Right renal cortex interstitium (tissue), 3 donors: ENCODE measurements around the gene STOM. TPM values are rescaled to one million over a fixed set of nuclear protein-coding genes. Genes with fewer than 3 reads are reported as not detected.

Source experiments
- DNase-seq, 3 donors: peaks; one replicate each; pipeline ENCODE4 v3.0.0-alpha.2; 2013; ENCODE audit warnings: low read depth in 3 of 3, low spot score in 2 of 3
- polyA plus RNA-seq, 3 donors: library from polyadenylated mRNA; unstranded; fragments of 120-200 nt; gene quantifications; one replicate each; pipeline ENCODE4 v1.2.1, GENCODE V29; 2013; ENCODE audit not compliant: insufficient read length in 3 of 3

The STOM gene
- polyA plus RNA-seq, 3 donors = 79.6 to 99.4 (median 86.8) TPM

GRCh38 chr9:121289026-121289771 is 80.9 kb downstream of the STOM start:
- DNase-seq = no peak

Other genes starting within 250 kb of the STOM start
- 100 to 1,000 TPM; 108 to 111 (median 110) TPM for gene RAB14, start 168.4 kb downstream of the STOM start, polyA plus RNA-seq
- gene GSN, start 102.1 kb downstream of the STOM start, polyA plus RNA-seq = 100 to 1,000 TPM; 144 to 177 (median 171) TPM
- gene GGTA1, start 129.6 kb upstream of the STOM start, polyA plus RNA-seq = 1 to 10 TPM; 6.2 to 6.7 (median 6.4) TPM